Activated CD8-positive, alpha-beta memory T cell treated with anti-CD3 and anti-CD28 coated beads, Interleukin-2, amount 50 U/mL, for 24 hours (primary cell): ENCODE measurements around the gene CFAP47.
"Not testable (repeated sequence)": the region's sequence is repeated elsewhere in the genome, so short reads cannot be mapped to it uniquely, and the experiment has no call there.

Experiments
- DNase-seq: peaks from one replicate; pipeline ENCODE4 v3.0.0-alpha.2; 2020; ENCODE audit errors: extremely low read depth

The CFAP47 gene, protein sequence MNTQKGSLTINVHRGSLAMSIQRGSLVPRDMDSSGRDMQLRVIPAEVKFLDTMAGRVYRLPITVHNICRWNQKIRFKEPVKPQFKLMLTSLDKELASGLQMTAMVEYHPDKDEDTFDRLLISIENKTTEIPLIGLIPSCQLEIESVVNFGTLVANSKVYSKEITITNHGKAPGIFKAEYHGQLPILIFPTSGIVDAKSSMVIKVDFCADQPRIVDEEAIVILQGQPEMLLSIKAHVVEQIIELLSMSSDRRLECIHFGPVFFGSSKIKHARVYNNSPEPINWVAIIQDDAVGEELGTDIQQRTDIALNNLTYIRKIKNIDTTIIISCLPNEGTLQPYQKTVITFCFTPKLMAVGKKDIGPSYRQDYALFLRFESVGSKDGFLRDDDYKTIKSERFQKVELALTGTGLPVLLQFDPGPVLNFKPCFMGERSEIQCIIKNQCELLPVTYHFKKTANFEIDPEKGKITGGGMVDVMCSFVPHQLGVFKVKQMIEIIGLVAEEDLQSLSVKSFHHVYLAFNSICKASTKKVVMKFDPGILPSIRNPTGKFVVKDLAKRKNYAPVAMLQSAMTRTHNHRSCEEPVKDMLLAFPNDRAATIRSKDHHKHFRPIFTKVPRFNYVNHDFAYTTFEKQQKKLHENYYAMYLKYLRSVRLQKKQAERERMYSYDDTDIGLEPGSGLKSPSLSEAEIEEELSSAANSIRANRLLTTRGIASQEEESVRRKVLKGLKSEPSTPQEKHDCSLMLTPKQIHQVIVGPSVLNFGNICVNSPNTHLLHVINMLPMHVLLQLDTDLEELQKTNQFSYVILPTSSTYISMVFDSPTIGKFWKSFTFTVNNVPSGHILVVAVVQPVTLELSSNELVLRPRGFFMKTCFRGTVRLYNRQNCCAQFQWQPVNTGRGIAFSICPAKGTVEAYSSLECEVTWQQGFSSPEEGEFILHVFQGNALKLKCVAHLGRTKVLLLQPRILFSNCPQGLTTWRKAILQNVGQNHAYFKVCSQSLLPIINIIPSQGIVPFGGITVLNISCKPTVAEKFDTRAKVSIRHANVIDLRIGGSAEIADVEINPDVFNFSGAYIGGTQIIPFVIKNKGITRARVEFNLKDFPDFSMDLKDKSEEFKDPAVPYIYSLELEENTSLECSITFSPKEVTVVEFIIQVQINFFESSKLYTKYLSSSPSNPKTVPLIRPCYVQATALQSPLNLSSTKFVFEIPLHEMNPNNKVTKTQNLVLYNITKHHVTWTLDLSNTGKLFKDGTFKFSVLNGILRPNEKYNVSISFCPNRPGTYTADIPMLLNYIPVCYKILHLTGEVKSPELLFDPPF (N-terminal part only)

DNA sequence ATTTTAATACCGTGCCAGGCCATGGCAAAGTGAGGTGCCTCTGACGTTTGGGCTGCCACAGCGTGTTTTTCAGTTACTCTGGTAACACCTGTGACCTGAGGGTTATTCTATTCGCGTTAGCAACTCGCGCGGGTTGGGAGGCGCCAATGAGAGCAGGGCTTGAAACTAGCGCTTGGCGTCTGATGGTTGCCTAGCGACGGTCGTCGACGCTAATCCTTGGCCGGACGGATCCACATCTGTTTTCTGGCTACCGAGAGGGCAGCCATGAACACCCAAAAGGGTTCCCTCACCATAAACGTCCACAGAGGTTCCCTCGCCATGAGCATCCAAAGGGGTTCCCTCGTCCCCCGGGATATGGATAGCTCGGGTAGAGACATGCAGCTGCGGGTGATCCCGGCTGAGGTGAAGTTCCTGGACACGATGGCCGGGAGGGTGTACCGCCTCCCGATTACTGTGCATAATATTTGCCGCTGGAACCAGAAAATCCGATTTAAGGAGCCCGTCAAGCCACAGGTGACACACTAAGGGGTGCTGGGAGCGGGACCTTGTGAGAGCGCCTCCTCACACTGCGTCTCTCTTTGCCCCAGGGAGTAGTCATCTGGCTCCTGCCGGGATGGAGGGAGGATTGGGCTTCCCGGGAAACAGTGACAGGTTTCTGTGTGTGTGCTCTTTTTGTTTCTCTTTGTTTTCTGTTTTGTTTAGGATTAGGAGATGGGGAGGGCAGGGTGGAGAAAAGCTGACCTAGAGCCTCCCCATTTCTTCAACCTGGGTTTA is at the start of gene CFAP47:
Gene CFAP47 (plus strand): TSS at position 199 of the 774 bp plus-strand sequence. CDS start 66 bp downstream, at position 265.
- DNase-seq, result no peak

DNA sequence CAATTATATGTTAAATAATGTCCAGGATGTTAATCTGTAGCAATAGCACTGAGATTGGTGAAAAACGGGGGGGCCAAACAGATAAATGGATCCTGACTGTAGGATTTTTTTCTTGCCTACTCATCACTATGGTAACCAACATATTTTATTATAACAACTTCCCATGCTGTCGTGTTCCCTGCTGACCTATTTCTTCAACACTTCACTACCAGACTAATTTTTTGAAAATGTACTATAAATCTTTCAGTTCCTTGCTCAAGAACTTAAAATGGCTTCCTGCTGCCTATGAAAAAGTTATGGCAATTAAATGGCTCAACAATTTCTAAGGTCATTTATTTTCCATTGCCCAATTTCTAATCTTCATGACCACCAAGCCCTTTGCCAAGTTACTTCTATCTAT is 38.9 kb upstream of the CFAP47 start:
- DNase-seq, result no peak

DNA sequence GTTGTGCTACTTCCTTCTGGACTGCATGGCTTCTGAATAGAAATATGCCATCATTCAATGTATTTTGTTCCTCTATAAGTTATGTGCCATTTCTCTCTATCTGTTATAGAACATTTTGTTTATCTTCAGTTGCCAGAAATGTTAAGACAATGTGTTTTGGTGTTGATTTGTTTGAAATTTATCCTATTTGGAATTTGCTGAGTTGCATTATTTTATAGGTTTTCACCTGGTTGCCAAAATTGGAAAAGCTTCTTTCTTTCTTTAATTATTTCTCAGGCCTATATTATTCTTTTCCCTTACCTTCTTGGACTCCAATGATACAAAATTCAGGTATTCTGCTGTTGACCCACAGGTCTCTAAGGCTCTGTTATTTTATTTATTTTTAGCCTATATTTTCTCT is 33.4 kb upstream of the CFAP47 start:
- DNase-seq, result no peak

DNA sequence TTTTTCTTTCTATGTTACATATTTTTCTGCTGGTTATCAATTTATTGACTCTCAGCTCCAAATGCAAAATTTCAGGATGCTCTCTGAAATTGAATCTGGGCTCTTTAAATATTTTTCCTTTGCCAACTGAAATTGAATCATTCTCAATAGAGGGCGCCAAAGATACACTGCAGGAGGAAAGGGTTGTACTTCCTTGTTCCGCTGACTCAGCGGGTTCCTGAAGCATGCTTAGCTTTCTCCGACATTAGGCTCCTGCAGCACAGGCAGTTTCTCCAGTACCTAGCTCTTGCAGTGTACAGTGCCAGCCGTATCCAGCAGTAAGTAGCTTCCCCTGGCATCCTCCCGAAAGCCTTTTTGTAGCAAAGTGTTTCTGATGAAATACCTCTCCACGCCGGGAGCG is 28.8 kb upstream of the CFAP47 start:
- DNase-seq, result no peak

DNA sequence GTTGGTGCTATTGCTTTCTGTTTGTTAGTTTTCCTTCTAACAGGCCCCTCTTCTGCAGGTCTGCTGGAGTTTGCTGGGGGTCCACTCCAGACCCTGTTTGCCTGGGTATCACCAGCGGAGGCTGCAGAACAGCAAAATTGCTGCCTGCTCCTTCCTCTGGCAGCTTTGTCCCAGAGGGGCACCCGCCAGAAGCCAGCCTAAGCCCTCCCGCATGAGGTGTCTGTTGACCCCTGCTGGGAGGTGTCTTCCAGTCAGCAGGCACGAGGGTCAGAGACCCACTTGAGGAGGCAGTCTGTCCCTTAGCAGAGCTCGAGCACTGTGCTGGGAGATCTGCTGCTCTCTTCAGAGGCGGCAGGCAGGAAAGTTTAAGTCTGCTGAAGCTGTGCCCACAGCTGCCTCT is 67.3 kb downstream of the CFAP47 start:
- DNase-seq, result not testable (repeated sequence)

DNA sequence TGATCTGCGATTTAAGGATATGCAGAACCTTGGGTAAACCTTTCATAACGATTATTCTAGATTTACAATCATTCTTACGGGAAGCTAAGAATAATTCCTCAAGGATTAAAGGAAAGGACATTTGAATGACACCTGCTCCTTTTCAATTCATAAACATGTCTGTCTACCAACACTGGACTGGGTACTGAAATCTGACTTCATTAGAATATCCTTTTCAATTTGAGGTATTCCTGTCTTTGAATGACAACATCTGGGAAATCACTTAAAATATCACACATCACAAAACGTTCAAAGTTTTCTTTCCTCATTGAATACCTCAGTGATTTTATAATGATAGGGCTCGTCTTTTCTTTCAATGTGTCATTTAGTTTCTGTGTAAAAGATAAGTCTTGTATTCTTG is 87.7 kb downstream of the CFAP47 start:
- no peak for DNase-seq

DNA sequence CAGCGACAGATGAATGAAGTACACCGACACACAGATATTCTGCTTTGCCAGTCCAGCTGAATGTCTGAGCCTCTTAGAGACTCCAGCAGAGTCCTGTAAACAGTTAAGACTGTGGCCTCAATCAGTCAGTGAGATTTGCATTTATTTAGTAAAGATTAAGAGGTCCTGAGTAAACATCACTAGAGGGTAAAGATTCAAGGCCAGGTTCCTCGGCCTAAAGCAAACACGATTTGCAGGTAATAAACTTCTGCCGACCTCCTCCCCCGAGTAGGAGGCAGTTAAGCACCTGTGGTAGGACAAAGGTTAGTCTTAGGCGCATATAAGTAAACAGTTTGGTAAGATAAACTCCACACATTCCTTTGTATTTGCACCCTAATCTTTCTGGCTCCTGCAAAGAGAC is 99.6 kb downstream of the CFAP47 start:
- no peak for DNase-seq

DNA sequence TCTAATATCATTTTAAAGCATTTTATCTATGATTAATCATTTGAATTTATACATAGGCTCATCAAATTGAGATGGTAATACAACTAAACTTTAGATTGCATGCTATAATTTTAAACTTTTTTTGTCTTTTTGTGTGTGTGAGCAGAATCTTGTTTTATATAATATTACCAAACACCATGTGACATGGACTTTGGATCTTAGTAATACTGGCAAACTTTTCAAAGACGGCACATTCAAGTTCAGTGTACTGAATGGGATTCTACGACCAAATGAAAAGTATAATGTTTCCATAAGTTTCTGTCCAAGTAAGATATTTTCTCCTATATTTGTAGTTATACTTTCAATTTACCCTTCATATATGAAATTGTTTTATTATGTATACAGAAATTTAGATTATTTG is 116.0 kb downstream of the CFAP47 start:
- no peak for DNase-seq

DNA sequence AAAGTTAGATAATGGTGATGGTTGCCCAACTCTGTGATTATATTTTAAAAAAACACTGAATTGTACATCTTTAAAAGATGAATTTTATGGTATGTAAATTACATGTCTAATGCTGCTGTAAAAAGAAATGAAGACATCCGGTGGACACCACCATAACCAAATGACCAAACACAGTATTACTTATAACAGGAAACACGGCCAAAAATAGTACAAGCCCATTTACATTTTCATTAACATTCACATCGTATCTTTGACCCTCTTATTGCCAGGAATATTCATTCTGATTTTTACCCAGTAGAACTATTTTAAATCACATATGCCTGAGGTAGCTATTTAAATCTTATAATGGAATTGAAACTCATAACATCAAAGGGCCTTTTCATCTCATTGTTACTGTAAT is 143.2 kb downstream of the CFAP47 start:
- no peak for DNase-seq

DNA sequence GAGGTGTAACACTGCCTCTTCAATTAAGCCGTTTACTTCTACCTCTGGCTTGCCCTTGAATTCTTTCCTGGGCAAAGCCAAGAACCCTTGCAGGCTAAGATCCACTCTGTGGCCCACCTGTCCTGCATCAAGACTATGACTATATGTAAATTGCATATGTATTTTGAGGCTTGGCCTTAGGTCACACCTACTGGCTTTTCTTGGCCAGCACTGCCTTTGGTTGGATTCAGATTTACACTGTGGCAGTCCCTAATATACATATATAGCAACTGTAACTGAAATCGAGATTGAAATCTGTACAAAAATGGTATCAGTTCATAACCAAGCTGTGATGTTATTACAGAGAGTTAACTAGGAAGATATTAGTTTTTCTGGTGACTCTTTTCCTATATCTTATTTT is 151.5 kb downstream of the CFAP47 start:
- DNase-seq, result no peak

DNA sequence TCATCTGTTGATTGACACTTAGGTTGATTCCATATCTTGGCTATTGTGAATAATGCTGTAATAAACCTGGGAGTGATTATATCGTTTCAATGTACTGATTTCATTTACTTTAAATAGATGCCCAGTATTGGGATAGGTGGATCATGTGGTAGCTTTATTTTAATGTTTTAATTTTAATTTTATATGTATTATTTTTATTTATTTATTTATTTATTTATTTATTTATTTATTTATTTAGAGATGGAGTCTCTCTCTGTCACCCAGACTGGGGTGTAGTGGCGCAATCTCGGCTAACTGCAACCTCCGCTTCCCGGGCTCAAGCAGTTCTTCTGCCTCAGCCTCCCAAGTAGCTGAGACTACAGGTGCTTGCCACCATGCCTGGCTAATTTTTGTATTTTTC is 155.5 kb downstream of the CFAP47 start:
- DNase-seq, result not testable (repeated sequence)

DNA sequence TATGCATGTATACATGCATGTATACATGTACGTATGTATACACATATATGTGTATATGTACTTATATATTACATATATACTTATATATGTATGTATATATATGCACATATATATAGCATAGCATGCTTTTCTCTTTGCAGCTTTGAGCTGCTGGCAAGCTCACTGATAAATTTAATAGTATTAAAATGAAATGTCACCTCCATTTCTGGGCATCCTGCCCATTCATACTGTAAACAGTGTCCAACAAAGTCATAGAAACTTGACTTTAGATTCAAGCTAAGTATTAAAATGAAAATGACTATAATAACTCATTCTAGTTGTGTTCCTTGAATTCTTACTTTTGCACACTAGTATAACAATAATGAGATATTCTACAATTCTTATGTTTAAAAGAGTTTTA is 163.7 kb downstream of the CFAP47 start:
- no peak for DNase-seq

DNA sequence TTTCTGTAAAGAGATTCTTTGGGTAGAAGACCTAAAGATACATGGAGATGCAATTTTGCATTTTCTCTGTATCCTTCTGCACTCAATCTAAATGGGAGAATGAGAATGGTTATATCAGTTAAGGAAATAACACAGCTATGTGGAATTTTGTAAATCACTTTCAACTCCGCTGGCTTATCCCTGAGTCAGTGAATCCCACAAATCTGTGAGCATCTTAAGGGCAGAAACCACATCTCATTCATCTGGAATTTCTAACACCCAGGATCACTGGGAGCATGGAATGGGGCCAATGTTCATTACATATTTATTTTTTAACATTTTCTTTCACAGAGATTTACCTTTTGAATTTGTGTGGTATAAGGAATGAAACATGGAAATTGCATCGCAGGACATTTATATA is 167.8 kb downstream of the CFAP47 start:
- DNase-seq, result no peak

DNA sequence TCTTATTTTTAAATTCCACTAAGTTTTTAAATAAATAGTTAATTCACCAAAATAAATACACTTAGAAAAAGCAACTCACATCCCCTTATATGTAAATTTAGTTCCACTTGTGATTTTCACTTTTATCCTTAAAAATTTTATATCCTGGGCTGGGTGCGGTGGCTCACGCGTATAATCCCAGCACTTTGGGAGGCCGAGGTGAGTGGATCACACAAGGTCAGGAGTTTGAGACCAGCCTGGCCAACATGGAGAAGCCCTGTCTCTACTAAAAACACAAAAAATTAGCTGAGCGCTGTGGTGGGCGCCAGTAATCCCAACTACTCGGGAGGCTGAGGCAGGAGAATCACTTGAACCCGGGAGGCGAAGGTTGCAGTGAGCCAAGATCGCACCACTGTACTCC is 169.4 kb downstream of the CFAP47 start:
- not testable (repeated sequence) for DNase-seq

DNA sequence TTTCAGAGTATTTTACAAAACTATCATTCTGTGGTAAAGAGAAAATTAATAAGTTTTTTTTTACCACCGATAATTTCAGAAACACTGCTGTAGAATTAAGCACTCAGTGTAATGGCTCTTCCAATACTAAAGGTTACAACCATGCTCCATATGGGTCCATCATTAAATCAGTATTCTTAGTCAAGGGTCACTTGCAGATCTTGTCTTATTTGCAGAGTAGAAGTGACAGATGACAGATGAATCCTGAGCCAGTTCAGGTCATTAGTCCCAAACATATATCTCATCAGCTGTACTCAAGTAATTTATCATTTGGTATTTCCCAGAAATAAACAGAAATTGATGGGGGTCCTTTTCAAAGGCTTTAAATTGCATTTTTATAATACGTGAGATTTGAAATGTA is 182.9 kb downstream of the CFAP47 start:
- no peak for DNase-seq

DNA sequence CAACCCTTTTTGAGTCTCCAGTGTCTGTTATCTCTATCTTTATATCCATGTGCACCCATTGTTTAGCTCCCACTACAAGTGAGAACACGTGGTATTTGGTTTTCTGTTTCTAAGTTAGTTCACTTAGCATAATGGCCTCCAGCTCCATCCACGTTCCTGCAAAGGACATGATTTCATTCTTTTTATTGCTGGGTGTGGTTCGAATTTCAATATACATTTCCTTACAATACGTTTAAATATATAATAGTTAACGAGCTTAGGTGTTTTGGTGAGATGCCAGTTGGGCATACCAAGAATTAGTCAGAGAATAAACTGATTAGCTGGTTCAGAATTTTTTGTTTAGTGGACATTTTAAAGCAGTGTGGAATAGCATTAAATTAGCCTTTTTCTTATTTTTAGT is 196.7 kb downstream of the CFAP47 start:
- DNase-seq, result no peak

DNA sequence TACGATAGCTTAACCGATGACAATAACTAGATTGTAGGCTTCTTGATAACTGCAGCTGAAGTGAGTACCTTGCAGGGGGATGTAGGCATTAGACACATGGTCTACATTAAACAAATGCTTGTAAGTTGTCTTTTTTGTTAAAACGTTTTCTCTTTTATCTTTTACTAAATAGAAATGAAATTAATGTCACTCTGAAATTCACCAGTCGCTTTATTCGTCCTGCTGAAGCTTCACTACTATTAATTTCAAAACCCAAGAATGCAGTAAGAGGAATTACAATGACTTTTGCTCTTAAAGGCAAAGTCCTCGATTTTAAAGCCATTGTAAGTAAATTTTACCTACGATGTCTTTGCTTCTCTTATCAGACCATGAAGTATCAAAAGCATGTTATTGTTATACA is 239.7 kb downstream of the CFAP47 start:
- DNase-seq, result no peak

DNA sequence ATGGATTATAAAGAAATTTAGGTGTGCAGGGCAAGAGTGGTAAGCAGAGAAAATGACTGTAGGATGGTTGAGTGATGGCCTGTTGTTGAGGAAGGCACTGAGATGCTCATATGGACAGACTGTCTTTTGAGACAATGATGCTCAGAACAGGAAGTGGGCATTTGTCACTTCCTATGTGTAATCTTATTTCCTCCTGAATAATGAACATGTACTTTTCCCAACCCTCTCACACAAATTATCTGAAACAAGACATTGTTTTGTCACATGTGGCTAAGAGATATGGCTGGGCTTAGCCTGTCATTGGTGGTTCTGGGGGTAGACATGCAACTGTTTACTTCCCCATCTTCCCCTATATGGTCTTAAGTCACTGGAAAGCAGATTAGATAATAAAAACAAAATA is 240.5 kb downstream of the CFAP47 start:
- DNase-seq, result no peak

DNA sequence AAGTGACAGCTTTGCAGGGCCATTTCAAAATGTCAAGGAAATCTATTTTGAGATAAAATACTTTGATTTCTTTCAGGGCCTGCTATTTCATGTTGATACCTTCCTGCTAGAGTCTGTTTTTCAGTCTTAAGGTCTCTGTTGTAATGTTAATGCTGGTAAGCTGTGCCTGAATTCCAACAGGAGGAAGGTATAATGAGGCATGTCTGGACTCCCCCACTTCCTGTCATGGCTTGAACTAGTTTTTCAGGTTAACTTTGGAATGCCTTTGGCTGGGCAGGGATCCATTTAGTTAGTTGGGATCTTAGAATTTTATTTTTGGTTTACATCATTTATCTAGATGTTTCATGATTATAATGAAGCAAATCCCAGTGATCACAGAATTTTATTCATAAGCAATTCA is 279.0 kb downstream of the CFAP47 start:
- DNase-seq, result no peak

DNA sequence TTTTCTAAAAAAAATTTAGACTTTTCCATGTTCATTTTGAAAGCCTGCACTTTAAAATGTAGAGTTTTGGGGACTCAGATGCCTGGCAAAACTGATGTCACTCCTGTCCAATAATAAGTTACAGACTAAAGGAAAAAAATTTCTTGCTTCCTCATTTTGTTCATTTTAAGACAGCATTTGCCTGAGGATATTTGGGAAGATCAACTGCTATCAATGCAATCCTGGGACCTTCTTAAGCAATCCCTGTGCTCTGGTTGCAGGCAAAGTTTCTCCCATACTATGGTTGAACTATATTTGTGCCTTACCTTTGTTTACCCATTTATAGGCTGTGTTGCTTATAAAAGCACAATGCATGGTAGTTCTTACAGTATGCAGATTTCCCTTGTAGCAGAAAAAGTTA is 280.4 kb downstream of the CFAP47 start:
- DNase-seq, result no peak

DNA sequence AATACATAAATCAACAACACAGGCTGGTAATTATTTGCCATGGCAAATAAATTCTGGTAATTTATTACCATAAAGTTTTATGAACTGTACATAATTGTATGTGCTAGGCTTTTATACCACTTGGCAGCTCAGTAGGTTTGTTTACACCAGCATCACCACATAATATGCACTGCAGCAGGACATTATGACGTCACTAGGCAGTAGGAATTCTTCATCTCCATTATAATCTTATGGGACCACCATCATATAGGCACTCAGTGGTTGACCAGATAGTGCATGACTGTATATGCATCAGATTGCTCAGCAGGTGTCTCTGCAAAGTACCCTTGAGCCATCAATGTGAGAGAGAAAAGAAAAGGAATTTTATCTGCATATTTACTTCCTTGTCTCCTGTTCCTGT is 295.4 kb downstream of the CFAP47 start:
- DNase-seq, result no peak
